Measurements from ENCODE around the gene TRERF1. TPM values are rescaled to one million over a fixed set of nuclear protein-coding genes. Genes with fewer than 3 reads are reported as not detected.

The TRERF1 gene
- total and polyA plus RNA-seq, 2 of the 8 experiments (the other 6 are each of a cell fraction or from before 2014, with no cell fraction given): 10.8 to 21.5 TPM

GRCh38 chr6:42383421-42384205 is 68.1 kb downstream of the TRERF1 start:
- DNase-seq (ENCODE audit: low read depth in 1 of 2, low spot score in 2 of 2): no peak
- POLR2A ChIA-PET (ENCODE audit: partially characterized antibody): interaction anchor here (1.3 to 1.5 kb wide), 2 partner anchors 8 to 15 kb away, joined by 3 to 4 read pairs; no protein-coding TSS in a partner anchor

More at GRCh38 chr6:42383421-42384205, 68.1 kb downstream of the TRERF1 start:
- Histone ChIP-seq H2BK12ac (ENCODE audit: low read depth, low read length) (no peak overlapping the region), H3K4me2 (ENCODE audit: insufficient read depth in 1 of 2, low read depth in 2 of 2, low read length in 2 of 2) (no peak overlapping the region), H3K9ac (replicated peaks in 1 of 4; ENCODE audit: extremely low read depth in 1 of 4, low read depth in 3 of 4, low read length in 3 of 4) (no peak overlapping the region), H2AFZ (ENCODE audit: low read length) (no peak overlapping the region), H2BK5ac (ENCODE audit: low read depth, low read length) (no peak overlapping the region), H3K36me3 (ENCODE audit: control insufficient read depth in 2 of 4, insufficient read depth in 4 of 4, low read length in 3 of 4) (no peaks in the 10 kb centered on the region), H3K14ac (ENCODE audit: insufficient read length) (no peak overlapping the region), H4K8ac (ENCODE audit: extremely low read depth, insufficient read depth, low read length) (no peak overlapping the region), H3K27ac (ENCODE audit: low read depth, low read length) (no peak overlapping the region), H3K27me3 (replicated peaks in 1 of 4; ENCODE audit: control insufficient read depth in 3 of 4, extremely low read depth in 1 of 4, insufficient read depth in 3 of 4, low read length in 3 of 4) (no peaks in the 10 kb centered on the region), H4K91ac (replicated peaks; ENCODE audit: insufficient read length, low read length) (no peak overlapping the region), H4K5ac (ENCODE audit: insufficient read length, low read depth, low read length) (no peak overlapping the region), H3K4me3 (ENCODE audit: extremely low read depth in 1 of 4, insufficient read depth in 2 of 4, low read depth in 3 of 4, low read length in 4 of 4) (no peak overlapping the region), H4K20me1 (replicated peaks in 1 of 2; ENCODE audit: control insufficient read depth in 1 of 2, insufficient read depth in 2 of 2, low read length in 2 of 2) (peaks cover 12 to 21% of the 10 kb centered on the region in 2 experiments), H3K4ac (replicated peaks; ENCODE audit: insufficient read length, low read depth, low read length) (no peak overlapping the region), H2BK15ac (ENCODE audit: low read length) (no peak overlapping the region), H3K4me1 (replicated peaks in 1 of 4; ENCODE audit: control insufficient read depth in 3 of 4, insufficient read depth in 4 of 4, low read length in 3 of 4) (no peaks in the 10 kb centered on the region), H3K23me2 (ENCODE audit: low read depth, low read length) (no peaks in the 10 kb centered on the region), H3K18ac (ENCODE audit: extremely low read depth, low read length) (no peak overlapping the region), H3K56ac (replicated peaks; ENCODE audit: insufficient read length, low read depth, low read length) (no peak overlapping the region), H3K9me3 (ENCODE audit: insufficient read depth in 2 of 2, low read depth in 1 of 2, low read length in 1 of 2) (no peaks in the 10 kb centered on the region), H3K79me1 (ENCODE audit: low read depth, low read length) (peaks cover 9% of the 10 kb centered on the region), H2BK20ac (ENCODE audit: low read length) (no peak overlapping the region), H2AK5ac (ENCODE audit: low read depth, low read length) (no peak overlapping the region), H3K79me2 (ENCODE audit: control insufficient read depth in 1 of 2, insufficient read depth in 2 of 2, low read length in 2 of 2) (peaks cover 5 to 89% of the 10 kb centered on the region in 2 experiments), H3K23ac (ENCODE audit: insufficient read length) (no peak overlapping the region), H2BK120ac (replicated peaks; ENCODE audit: low read depth, low read length) (no peak overlapping the region)
- TF ChIP-seq ATF2 (IDR thresholded peaks at IDR 0.05; ENCODE audit: low read length) (no peak), TAF7 (optimal IDR thresholded peaks at IDR 0.05; ENCODE audit: borderline replicate concordance, low read depth, low read length) (no peak), FOSL1 (IDR thresholded peaks at IDR 0.05; ENCODE audit: insufficient read depth, low read depth, low read length) (no peak), TAF1 (IDR thresholded peaks at IDR 0.05; ENCODE audit: low read depth, low read length) (no peak), SP2 (IDR thresholded peaks at IDR 0.05; ENCODE audit: low read length) (no peak), MAX (IDR thresholded peaks at IDR 0.05) (no peak), RNF2 (IDR thresholded peaks at IDR 0.05; ENCODE audit: borderline replicate concordance, low read depth, low read length, missing control alignments, poor library complexity, severe bottlenecking) (no peak), SIX5 (IDR thresholded peaks at IDR 0.05; ENCODE audit: low read depth, low read length) (no peak), CBX5 (IDR thresholded peaks at IDR 0.05; ENCODE audit: low read depth, low read length) (no peak), NRF1 (IDR thresholded peaks at IDR 0.05; ENCODE audit: low read depth, low read length) (no peak)
- 87% methylated on average over 6 of the region's 6 CpGs; no CpG with 5 or more reads in 1 of the 2 experiments for WGBS, 2 experiments (ENCODE audit: extremely low coverage in 1 of 2, insufficient coverage in 1 of 2, insufficient read length in 1 of 2, insufficient replicate concordance in 2 of 2, low coverage in 1 of 2, low lambda C conversion rate in 2 of 2, missing lambda C conversion rate in 1 of 2)
- FAIRE-seq: no peak
- CTCF ChIA-PET (ENCODE audit: partially characterized antibody): interaction anchor here (1.2 kb wide), 1 partner anchor 164 kb away, joined by 3 read pairs; no protein-coding TSS in a partner anchor

Measured in H1 (cell line).